Memory B cell (primary cell): ENCODE results near the gene PRKAG2.

Experiments used
- ATAC-seq: fragments of 150-1000 bp; cut with Tn5 transposase; 2 replicates; pipeline ENCODE4 v1.10.0; 2021; ENCODE audit warnings: low read depth, mild to moderate bottlenecking, moderate library complexity
- DNase-seq, 2 donors: peaks; one replicate each; pipeline ENCODE4 v3.0.0; 2022; ENCODE audit warnings: low spot score in 2 of 2
- H3K27ac Mint-ChIP-seq: one replicate; pipeline ENCODE4 v1.8.0; 2022; ENCODE audit warnings: mild to moderate bottlenecking, moderate library complexity, mixed read lengths
- H3K27me3 Mint-ChIP-seq: one replicate; pipeline ENCODE4 v1.8.0; 2022; ENCODE audit warnings: mixed read lengths
- H3K36me3 Mint-ChIP-seq: one replicate; pipeline ENCODE4 v1.8.0; 2022; ENCODE audit warnings: mild to moderate bottlenecking, mixed read lengths
- H3K4me1 Mint-ChIP-seq: one replicate; pipeline ENCODE4 v1.8.0; 2022; ENCODE audit warnings: mixed read lengths
- H3K4me3 Mint-ChIP-seq: one replicate; pipeline ENCODE4 v1.8.0; 2022; ENCODE audit warnings: mild to moderate bottlenecking, moderate library complexity, mixed read lengths
- H3K9me3 Mint-ChIP-seq: one replicate; pipeline ENCODE4 v1.8.0; 2022; ENCODE audit warnings: mixed read lengths

Gene PRKAG2

DNA sequence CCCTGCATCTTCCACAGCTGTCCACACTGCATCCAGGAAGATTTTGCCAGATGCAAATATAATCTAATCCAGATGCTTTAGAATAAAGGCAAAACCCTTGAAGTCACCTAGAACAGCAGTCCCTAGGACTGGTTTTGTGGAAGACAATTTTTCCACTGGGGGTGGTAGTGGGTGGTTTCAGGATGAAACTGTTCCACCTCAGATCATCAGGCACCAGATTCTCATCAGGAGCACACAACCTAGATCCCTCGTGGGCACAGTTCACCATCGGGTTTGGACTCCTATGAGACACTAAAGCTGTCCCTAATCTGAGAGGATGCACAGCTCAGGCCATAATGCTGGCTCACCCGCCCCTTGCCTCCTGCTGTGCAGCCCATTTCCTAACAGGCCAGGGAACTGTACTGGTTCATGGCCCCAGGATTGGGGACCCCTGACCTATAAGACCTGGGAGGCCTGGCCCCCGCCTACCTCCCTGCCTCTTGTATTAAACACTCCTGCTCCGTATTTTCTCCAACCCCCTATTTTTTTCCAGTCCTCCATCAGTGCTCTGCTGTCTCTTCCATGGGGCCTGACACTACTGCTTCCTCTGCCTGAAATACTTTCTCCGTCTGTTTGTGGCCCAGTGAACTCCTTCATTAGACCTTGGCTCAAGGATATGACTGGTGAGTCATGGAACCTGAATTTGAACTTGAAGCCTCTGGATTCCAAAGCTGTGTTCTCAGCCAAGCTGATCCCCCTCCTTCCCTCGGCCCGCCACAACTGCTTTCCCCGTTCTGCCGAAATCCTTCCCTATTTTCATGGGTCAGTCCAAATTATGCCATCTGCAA is 277.3 kb downstream of the PRKAG2 start:
- Mint-ChIP-seq H3K9me3 (peaks cover 2% of the 10 kb centered on the region), H3K4me3 (no peak overlapping the region), H3K27me3 (no peaks in the 10 kb centered on the region), H3K4me1 (peaks cover 21% of the 10 kb centered on the region), H3K36me3 (peaks cover 9% of the 10 kb centered on the region), H3K27ac (no peak overlapping the region)
- DNase-seq (no peak), ATAC-seq (no peak)

DNA sequence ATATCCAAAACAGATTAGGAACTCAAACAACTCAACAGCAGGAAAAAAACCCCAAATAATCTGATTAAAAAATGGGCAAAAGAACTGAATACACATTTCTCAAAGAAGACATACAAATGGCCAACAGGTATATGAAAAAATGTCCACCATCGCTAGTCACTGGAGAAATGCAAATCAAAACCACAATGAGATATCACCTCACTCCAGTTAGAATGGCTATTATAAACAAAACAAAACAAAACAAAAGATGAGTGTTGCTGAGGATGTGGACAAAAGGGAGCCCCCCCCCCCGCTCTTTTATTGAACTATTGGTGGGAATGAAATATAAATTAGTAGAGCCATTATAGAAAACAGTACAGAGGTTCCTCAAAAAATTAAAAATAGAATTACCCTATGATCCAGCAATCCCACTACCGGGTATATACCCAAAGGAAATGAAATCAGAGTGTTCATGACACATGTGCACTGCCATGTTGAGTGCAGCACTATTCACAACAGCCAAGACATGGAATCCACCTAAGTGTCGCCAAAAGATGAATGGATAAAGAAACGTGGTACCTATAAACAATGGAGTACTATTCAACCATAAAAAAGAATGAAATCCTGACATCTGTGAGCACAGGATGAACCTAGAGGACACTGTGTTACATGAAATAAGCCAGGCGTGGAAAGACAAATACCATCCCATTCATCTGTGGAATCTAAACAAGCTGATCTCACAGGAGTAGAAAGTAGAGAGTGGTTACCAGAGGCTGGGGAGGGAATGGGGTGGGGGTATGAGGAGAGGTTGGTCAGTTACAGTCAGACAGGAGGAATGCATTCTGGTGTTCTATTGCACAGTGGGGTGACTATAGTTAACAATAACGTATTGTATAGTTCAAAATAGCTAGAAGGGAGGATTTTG is 279.1 kb downstream of the PRKAG2 start:
- H3K27ac Mint-ChIP-seq, result no peak overlapping the region
- H3K27me3 Mint-ChIP-seq, result no peaks in the 10 kb centered on the region
- peaks cover 5% of the 10 kb centered on the region for H3K36me3 Mint-ChIP-seq
- H3K4me3 Mint-ChIP-seq, result no peak overlapping the region
- peaks cover 18% of the 10 kb centered on the region for H3K4me1 Mint-ChIP-seq
- no peaks in the 10 kb centered on the region for H3K9me3 Mint-ChIP-seq
- DNase-seq (no peak), ATAC-seq (no peak)

DNA sequence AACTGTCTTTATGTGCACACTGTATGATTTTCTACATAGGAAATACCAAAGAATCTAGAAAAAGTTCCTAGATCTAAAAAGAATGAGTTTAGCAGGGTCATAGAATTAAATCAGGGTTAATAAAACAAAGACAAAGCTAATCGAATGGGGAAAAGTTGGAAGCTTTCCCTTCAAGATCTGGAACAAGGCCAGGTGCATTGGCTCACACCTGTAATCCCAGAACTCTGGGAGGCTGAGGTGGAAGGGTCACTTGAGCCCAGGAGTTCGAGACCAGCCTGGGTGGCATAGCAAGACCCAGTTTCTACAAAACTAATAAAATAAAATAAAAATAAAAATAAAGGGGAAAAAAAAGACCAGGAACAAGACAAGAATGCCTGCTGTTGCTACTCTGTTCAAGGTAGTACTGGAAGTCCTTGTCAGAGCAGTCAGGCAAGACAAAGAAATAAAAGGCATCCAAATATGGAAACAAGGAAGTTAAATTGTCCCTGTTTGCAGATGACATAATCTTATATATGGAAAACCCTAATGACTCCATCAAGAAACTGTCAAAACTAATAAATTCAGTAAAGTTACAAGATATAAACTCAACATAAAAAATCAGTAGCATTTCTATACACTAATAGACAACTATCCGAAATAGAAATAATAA is 281.1 kb downstream of the PRKAG2 start:
- Mint-ChIP-seq H3K4me3 (no peak overlapping the region), H3K9me3 (no peaks in the 10 kb centered on the region), H3K4me1 (peaks cover 25% of the 10 kb centered on the region), H3K27ac (no peak overlapping the region), H3K36me3 (peaks cover 9% of the 10 kb centered on the region), H3K27me3 (no peaks in the 10 kb centered on the region)
- no peak for ATAC-seq
- DNase-seq, result no peak

DNA sequence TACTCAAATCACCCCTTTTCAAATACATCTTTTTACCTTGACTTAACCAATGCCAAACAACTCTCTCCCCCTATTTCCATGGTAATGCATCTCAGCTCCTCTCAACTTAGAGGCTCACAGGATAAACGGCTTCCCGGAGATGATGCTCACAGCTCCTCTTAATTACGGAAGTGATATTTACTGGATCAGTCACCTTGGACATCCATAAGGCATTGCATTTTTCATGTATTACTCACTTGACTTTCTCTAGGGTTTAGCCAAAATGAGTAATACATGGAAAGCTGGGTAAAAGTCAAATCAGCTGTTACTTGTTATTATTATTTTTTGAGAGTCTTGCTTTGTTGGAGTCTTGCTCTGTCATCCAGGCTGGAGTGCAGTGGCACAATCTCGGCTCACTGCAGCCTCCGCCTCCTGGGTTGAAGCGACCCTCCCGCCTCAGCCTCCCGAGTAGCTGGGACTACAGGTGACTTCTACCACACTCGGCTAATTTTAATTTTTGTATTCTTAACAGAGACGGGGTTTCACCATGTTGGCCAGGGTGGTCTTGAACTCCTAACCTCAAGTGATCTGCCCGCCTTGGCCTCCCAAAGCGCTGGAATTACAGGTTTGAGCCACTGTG is 283.9 kb downstream of the PRKAG2 start:
- DNase-seq (no peak), ATAC-seq (no peak)
- no peaks in the 10 kb centered on the region for H3K9me3 Mint-ChIP-seq
- H3K27me3 Mint-ChIP-seq, result no peaks in the 10 kb centered on the region
- no peak overlapping the region for H3K4me3 Mint-ChIP-seq
- peaks cover 12% of the 10 kb centered on the region for H3K36me3 Mint-ChIP-seq
- peaks cover 22% of the 10 kb centered on the region for H3K4me1 Mint-ChIP-seq
- H3K27ac Mint-ChIP-seq, result peak overlapping the region; percentile 51

DNA sequence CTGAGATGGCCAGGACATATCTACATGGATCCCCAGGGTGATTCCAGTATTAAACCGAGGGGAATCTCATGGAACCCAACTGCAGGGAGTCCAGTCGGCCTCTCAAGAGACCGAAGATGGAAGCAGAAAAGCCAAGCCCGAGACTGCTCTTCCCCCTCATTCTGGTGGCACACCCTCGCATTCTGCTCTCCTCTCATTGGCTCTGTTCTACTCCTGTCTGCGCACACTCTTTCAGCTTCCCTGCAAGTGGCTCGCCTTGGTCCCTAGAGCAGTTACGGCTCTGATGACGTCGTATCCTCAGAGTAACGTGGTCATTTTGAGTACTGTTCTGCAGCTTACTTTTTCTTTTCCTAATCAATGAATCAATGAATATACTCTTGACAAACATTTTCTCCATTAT is 284.6 kb downstream of the PRKAG2 start:
- Mint-ChIP-seq H3K36me3 (peaks cover 15% of the 10 kb centered on the region), H3K27ac (peak overlapping the region; percentile 51), H3K9me3 (no peaks in the 10 kb centered on the region), H3K27me3 (no peaks in the 10 kb centered on the region), H3K4me3 (no peak overlapping the region), H3K4me1 (peaks cover 16% of the 10 kb centered on the region)
- DNase-seq (no peak), ATAC-seq (no peak)

DNA sequence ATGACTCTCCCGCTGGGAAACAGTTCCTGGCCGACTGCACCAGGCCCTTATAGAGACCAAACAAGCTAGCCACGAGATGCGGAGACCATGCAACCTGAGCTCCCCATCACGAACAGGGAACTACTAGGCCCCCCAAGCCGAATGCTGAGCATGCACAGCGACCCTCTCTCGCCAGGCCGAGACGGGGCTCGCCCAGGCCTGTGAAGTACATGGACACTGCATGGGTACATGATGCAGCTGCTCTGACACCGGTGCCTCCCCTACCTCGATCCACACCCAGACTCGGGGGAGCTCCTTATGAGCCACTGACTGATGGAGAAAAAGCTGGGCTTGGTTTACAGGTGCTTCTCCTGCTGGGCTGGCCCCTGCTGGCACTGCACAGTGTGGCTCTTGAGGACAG is 285.0 kb downstream of the PRKAG2 start:
- Mint-ChIP-seq H3K9me3 (no peaks in the 10 kb centered on the region), H3K36me3 (peaks cover 17% of the 10 kb centered on the region), H3K27me3 (no peaks in the 10 kb centered on the region), H3K4me3 (no peak overlapping the region), H3K27ac (no peak overlapping the region), H3K4me1 (peaks cover 16% of the 10 kb centered on the region)
- ATAC-seq (no peak), DNase-seq (no peak)

DNA sequence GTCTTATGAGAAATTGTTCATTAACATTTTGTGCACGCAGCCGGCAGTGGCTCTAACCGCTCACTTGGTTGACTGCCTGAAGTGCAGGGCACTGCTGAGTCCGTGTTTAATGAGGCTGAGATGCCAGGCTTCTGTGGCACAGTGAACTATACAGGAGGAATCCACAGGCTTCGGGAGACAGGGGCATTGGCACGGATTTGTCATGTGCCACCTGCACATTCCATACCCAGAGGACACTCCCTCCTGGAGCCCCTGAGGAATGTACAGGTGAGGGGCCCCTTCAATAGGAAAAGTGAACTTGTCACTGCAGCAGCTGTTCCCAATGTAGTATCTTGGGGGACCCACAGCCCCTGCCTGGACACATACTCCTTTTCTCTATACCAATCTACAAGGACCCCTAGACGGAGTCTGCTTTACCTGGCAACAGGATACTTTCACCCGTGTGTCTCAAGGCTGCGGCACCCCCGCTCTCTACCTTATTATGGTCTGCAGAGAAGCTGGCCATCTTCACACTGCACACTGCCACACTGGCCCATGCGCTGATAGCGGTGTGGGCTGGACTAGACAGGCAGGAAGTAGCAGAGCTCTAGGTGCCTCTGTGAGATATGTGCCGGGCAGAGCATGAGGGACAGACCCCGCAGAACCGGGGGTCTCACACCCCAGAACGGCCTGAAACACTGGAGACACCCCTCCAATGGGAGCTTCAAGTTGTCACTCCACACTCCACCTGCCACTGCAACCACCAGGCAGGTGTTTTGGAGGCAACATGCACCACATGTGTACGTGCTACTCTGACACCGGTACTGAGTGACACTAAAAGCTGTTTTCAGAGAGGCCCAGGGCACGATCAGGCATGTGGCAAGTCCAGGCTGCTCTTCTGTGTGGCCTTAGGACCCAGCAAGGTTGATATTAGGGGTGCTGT is 285.8 kb downstream of the PRKAG2 start:
- Mint-ChIP-seq H3K27me3 (no peaks in the 10 kb centered on the region), H3K27ac (no peak overlapping the region), H3K36me3 (peaks cover 23% of the 10 kb centered on the region), H3K9me3 (no peaks in the 10 kb centered on the region), H3K4me1 (peaks cover 18% of the 10 kb centered on the region), H3K4me3 (peak overlapping the region; percentile 40)
- ATAC-seq (no peak), DNase-seq (no peak)

DNA sequence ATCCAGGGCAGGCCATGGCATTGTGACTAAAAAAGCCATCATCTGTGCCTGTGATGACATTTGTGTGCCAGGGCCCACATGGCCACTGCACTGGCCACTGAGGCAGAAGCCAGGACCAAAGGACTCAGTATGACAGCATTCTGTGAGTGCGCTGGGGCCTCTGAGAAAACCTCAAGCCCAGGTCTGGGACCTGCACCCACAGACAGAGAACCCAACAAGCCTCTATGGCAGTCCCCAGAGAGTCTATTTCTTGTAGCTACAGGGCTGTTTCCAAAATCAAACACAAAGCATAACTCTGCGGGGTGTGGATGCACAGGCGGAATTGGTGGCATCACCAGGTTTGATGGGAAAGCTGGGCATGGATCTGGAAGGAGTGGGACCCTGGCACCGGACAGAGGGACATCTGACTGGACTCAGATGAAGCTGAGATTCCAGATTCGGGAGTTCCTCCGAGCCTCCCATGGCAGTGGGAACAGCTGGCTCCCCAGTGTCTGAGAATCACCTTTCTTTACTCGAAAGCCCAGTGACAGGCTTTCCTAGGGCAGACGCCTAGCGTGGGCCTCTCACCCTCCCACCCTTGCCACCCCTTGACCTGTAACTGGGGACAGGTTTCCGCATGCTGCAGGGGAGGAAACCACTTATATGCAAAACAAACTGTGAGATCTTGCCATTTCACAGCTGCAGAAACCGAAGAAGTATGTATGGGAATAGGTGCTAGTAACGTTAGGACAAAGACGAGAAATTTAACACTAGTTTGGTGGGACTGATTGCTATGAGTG is 286.7 kb downstream of the PRKAG2 start:
- no peak for DNase-seq
- no peaks in the 10 kb centered on the region for H3K9me3 Mint-ChIP-seq
- peaks cover 15% of the 10 kb centered on the region for H3K4me1 Mint-ChIP-seq
- ATAC-seq, result peak; percentile 77
- peak overlapping the region; percentile 40 for H3K4me3 Mint-ChIP-seq
- H3K36me3 Mint-ChIP-seq, result peaks cover 23% of the 10 kb centered on the region
- no peak overlapping the region for H3K27ac Mint-ChIP-seq
- H3K27me3 Mint-ChIP-seq, result no peaks in the 10 kb centered on the region

DNA sequence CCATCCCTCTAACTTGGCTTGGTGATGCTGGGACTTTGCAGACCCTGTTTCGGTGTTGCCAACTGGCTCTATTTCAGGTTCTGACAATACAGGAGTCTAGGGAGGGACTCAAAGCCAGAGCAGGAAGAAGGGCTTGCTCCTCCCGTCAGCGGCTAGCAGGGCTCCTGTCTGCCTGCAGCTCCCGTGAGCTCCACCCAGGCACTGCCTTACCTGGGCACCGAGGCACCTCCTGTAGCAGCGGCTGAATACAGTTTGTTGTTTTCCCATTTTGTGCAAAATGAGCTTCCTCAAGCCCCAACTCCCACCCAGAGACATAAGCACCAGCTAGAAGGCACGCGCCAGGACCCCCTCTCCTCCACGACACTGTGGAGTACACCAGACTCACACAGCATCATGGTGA is 287.9 kb downstream of the PRKAG2 start:
- Mint-ChIP-seq H3K27ac (no peak overlapping the region), H3K9me3 (no peaks in the 10 kb centered on the region), H3K4me3 (no peak overlapping the region), H3K4me1 (peaks cover 15% of the 10 kb centered on the region), H3K36me3 (peaks cover 26% of the 10 kb centered on the region), H3K27me3 (no peaks in the 10 kb centered on the region)
- no peak for DNase-seq
- ATAC-seq, result no peak

DNA sequence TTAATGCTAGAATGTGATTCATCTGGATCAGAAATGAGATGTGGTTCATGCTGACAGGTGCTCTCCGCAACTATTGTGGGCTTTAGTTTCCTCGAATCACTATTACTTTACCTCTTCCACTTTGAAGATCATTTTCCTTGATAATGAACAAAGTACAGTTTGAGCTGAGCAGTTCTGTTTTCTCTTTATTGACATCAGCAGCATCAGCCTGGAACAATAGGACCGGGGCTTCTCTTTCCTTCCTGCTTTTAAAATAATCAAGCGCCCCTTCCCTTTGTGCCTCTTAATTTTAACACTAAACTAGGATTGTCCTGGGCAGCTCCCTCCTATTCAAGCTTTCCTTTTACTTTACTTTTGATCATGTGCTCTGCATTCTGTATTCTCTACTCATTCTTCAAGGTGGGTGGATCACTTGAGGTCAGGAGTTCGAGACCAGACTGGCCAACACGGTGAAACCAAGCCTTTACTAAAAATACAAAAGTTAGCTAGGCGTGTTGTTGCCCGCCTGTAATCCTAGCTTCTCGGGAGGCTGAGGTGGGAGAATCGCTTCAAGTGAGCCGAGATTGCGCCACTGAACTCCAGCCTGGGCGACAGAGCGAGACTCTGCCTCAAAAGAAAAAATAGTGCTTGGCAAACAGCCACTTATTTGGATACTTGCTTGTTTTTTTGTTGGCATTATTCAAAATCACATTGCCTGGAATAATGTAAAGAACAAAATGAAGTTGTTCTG is 290.2 kb downstream of the PRKAG2 start:
- no peak overlapping the region for H3K4me3 Mint-ChIP-seq
- peaks cover 25% of the 10 kb centered on the region for H3K36me3 Mint-ChIP-seq
- peak overlapping the region; percentile 48 for H3K27ac Mint-ChIP-seq
- no peaks in the 10 kb centered on the region for H3K9me3 Mint-ChIP-seq
- DNase-seq (no peak), ATAC-seq (no peak)
- peaks cover 12% of the 10 kb centered on the region for H3K4me1 Mint-ChIP-seq
- H3K27me3 Mint-ChIP-seq, result no peaks in the 10 kb centered on the region

DNA sequence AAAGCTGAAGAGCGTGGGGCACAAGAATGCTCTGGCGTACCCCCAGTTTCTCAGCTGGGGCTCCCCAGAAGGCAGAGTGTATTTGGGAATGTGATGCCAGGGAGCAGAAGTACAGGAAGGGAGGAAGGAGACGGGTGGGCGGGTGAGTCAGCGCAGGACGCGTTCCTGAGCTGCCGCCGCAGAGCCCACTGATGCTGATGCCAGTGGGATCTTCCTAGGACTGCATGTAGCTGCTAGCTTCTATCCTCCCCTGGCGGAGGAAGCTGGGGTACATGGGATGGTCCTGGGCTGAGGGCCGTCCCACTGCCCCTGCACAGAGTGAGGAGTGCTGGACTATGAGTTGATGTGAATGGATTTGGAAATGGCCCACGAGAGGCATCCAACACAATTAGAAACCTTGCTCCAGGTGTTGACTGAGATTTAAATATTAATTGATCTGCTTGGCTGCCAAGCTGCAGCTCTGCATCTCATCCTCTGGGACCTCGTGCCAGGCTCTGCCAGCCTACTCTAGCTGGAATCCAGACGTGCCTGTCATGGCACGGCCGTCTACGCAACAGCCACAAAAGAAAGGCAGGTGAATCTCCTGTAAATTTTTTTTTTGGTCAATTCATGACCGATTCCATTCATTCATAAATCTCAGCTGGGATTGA is 291.0 kb downstream of the PRKAG2 start:
- H3K4me1 Mint-ChIP-seq, result peaks cover 8% of the 10 kb centered on the region
- no peak overlapping the region for H3K4me3 Mint-ChIP-seq
- H3K9me3 Mint-ChIP-seq, result no peaks in the 10 kb centered on the region

More for the DNA sequence above, 291.0 kb downstream of the PRKAG2 start:
- H3K27ac Mint-ChIP-seq, result no peak overlapping the region
- H3K36me3 Mint-ChIP-seq, result peaks cover 27% of the 10 kb centered on the region
- H3K27me3 Mint-ChIP-seq, result no peaks in the 10 kb centered on the region
- no peak for ATAC-seq
- no peak for DNase-seq
